ENCODE results near the gene INF2.
"Not testable (repeated sequence)": the region's sequence is repeated elsewhere in the genome, so short reads cannot be mapped to it uniquely, and the experiment has no call there.

DNA sequence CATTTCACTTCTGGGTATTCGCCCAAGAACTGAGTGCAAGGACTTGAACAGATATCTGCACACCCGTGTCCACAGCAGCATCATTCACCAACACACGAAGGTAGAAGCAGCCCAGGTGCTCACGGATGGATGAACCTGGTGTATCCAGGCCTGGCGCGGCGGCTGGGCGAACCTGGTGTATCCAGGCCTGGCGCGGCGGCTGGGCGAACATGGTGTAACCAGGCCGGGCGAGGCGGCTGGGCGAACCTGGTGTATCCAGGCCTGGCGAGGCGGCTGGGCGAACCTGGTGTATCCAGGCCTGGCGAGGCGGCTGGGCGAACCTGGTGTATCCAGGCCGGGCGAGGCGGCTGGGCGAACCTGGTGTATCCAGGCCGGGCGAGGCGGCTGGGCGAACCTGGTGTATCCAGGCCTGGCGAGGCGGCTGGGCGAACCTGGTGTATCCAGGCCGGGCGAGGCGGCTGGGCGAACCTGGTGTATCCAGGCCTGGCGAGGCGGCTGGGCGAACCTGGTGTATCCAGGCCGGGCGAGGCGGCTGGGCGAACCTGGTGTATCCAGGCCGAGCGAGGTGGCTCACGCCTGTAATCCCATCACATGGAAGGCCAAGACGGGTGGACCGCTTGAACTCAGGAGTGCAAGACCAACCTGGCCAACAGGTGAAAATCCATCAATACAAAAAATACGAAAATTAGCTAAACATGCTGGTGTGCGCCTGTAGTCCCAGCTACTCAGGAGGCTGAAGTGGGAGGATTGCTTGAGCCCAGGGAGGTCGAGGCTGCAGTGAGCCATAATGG, 36.1 kb upstream of the INF2 start:
- TF ChIP-seq, protein P1, sequence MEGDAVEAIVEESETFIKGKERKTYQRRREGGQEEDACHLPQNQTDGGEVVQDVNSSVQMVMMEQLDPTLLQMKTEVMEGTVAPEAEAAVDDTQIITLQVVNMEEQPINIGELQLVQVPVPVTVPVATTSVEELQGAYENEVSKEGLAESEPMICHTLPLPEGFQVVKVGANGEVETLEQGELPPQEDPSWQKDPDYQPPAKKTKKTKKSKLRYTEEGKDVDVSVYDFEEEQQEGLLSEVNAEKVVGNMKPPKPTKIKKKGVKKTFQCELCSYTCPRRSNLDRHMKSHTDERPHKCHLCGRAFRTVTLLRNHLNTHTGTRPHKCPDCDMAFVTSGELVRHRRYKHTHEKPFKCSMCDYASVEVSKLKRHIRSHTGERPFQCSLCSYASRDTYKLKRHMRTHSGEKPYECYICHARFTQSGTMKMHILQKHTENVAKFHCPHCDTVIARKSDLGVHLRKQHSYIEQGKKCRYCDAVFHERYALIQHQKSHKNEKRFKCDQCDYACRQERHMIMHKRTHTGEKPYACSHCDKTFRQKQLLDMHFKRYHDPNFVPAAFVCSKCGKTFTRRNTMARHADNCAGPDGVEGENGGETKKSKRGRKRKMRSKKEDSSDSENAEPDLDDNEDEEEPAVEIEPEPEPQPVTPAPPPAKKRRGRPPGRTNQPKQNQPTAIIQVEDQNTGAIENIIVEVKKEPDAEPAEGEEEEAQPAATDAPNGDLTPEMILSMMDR (IDR thresholded peaks at IDR 0.05): not testable (repeated sequence)
- not testable (repeated sequence) for TF ChIP-seq POLR2A (IDR thresholded peaks at IDR 0.05; ENCODE audit: low read depth)

Data from esophagus muscularis mucosa (tissue), 3 donors.